Thyroid gland (tissue), 4 donors: ENCODE results near the gene CAMTA1. TPM values are rescaled to one million over a fixed set of nuclear protein-coding genes. Genes with fewer than 3 reads are reported as not detected.
A peak's percentile ranks its signal among the peaks of the same experiment; 100 is the strongest.

Experiments
- DNase-seq, 2 donors: peaks; one replicate each; pipeline ENCODE4 v3.0.0-alpha.2; 2019
- H3K27ac ChIP-seq, 3 donors: fragments of 200-600 bp; sonication (generic); 1 replicate in 2 of 3; 2 replicates in 1 of 3; pipeline ENCODE4 v1.5.1; 2016 to 2019; ENCODE audit warnings: mild to moderate bottlenecking in 1 of 3, moderate library complexity in 1 of 3
- H3K27me3 ChIP-seq: fragments of 200-600 bp; sonication (generic); one replicate; pipeline ENCODE4 v1.5.1; 2019
- H3K36me3 ChIP-seq, 2 donors: fragments of 200-600 bp; sonication (generic); one replicate each; pipeline ENCODE4 v1.5.1; 2016 to 2019
- H3K4me1 ChIP-seq, 2 donors: fragments of 200-600 bp; sonication (generic); one replicate each; pipeline ENCODE4 v1.5.1; 2017 to 2019
- H3K4me3 ChIP-seq, 3 donors: fragments of 200-600 bp; sonication (generic); replicated peaks in 1 of 3; 1 replicate in 2 of 3; 2 replicates in 1 of 3; pipeline ENCODE4 v1.5.1; 2016; ENCODE audit warnings: mild to moderate bottlenecking in 1 of 3
- H3K9me3 ChIP-seq: fragments of 200-600 bp; sonication (generic); one replicate; pipeline ENCODE4 v1.5.1; 2017
- POLR2A ChIP-seq, 2 donors: fragments of 450-650 bp; IDR thresholded peaks; one replicate each; pipeline ENCODE4 v1.6.1; 2017; ENCODE audit warnings: antibody characterized with exemption in 2 of 2, mild to moderate bottlenecking in 2 of 2, moderate library complexity in 1 of 2
- WGBS, 2 donors: methylation state at CpG; one replicate each; pipeline ENCODE4 v1.1.5; 2017; 5-methylcytosine and 5-hydroxymethylcytosine counted together
- intact Hi-C: fragments of 100-400 bp; cut with DNase I; formaldehyde crosslinking; loops from one replicate; pipeline ENCODE4 v1.15.1; 2023
- total RNA-seq, 4 donors: library from RNA; depleted of rRNA; stranded (reverse); fragments of >200 nt; gene quantifications; one replicate each; pipeline ENCODE4 v1.2.3, GENCODE V29; 2016
- TF ChIP-seq, protein P1 (sequence below), 6 experiments: fragments of 200-600 bp in 3 of 6; fragments of 450-650 bp in 3 of 6; sonication (generic) in 3 of 6; IDR thresholded peaks; one replicate each; pipeline ENCODE4 v1.5.1; 2016 to 2019; ENCODE audit warnings: antibody characterized with exemption in 6 of 6, mild to moderate bottlenecking in 2 of 6, inconsistent platforms in 1 of 6, moderate library complexity in 1 of 6

The CAMTA1 gene
- total RNA-seq, 4 donors from 2014 or later: 63.9 to 124 (median 101) TPM

DNA sequence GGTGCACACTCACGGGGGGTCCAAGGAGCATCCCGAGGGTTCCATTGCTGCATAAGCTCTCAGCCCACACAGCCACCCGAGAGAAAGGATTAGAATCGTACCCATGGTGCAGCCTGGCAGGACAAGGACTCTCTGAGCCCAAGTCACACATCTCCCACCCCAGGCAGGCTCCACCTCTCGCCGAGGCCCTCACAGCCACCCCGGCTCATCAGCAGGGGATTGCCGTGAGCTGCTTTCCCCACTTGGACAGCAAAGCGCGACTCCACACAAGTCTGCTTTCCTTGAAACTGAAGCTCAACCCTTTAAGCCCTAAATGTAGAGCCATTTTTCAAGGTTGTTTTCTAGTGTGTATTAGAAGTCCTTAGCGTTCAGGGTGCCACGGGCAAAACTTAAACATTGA, 679.5 kb downstream of the CAMTA1 start:
- intact Hi-C loops: no loop called here
- Histone ChIP-seq H3K27me3 (no peaks in the 10 kb centered on the region), H3K27ac (no peak overlapping the region), H3K4me1 (peaks cover 5 to 8% of the 10 kb centered on the region in 2 donors), H3K4me3 (no peak overlapping the region), H3K36me3 (no peaks in the 10 kb centered on the region), H3K9me3 (no peaks in the 10 kb centered on the region)
- DNase-seq: no peak
- WGBS, 2 donors: 85 to 91% methylated on average over 7 to 12 of the region's 12 CpGs
- TF ChIP-seq POLR2A (IDR thresholded peaks at IDR 0.05): no peak
- TF ChIP-seq, protein P1, sequence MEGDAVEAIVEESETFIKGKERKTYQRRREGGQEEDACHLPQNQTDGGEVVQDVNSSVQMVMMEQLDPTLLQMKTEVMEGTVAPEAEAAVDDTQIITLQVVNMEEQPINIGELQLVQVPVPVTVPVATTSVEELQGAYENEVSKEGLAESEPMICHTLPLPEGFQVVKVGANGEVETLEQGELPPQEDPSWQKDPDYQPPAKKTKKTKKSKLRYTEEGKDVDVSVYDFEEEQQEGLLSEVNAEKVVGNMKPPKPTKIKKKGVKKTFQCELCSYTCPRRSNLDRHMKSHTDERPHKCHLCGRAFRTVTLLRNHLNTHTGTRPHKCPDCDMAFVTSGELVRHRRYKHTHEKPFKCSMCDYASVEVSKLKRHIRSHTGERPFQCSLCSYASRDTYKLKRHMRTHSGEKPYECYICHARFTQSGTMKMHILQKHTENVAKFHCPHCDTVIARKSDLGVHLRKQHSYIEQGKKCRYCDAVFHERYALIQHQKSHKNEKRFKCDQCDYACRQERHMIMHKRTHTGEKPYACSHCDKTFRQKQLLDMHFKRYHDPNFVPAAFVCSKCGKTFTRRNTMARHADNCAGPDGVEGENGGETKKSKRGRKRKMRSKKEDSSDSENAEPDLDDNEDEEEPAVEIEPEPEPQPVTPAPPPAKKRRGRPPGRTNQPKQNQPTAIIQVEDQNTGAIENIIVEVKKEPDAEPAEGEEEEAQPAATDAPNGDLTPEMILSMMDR (IDR thresholded peaks at IDR 0.05): no peak

DNA sequence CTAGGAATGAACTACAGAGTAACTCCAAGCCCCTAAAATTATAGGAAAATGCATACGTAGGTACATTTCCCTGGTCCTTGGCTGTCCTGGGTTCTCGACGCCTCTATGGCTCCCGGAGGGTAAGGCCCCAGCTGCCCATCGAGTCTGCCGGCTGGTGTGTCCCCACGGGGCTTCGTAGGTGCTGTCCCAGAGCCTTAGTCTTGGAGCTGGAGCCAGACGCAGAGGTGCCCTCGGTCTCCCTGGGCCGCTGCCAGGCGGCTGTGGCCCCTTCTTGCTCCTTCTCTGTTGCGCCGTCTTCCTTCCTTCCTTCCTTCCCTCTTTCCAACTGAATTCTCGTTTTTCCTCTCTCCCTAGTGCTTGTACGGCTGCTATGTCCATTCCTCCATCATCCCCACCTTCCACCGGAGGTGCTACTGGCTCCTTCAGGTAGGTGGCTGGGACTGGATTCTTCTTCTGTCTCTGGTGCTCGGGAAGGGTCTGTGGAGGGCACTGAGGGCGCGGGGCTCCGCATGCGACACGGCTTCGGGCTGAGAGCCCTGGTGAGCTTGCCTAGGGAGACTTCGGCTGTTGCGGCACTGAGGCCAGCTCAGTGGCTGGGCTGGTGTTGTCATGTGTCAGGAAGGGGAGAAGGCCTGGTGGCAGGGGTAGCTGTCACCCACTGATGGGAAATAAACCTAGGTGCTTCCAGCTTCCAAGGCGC, 682.4 kb downstream of the CAMTA1 start:
- intact Hi-C loops: no loop called here
- DNase-seq: no peak
- Histone ChIP-seq H3K27ac (no peak overlapping the region), H3K9me3 (no peaks in the 10 kb centered on the region), H3K36me3 (no peaks in the 10 kb centered on the region), H3K27me3 (no peaks in the 10 kb centered on the region), H3K4me1 (peaks cover 28 to 37% of the 10 kb centered on the region in 2 donors), H3K4me3 (no peak overlapping the region)
- WGBS, 2 donors: 95 to 96% methylated on average over 25 to 27 of the region's 27 CpGs
- TF ChIP-seq POLR2A (IDR thresholded peaks at IDR 0.05): no peak
- TF ChIP-seq, protein P1 (IDR thresholded peaks at IDR 0.05): no peak

GRCh38 chr1:7468248-7468647, 683.0 kb downstream of the CAMTA1 start:
- no peak for TF ChIP-seq POLR2A (IDR thresholded peaks at IDR 0.05)
- TF ChIP-seq, protein P1 (IDR thresholded peaks at IDR 0.05): no peak
- DNase-seq: no peak
- H3K9me3 ChIP-seq: no peaks in the 10 kb centered on the region
- H3K27ac ChIP-seq: no peak overlapping the region
- H3K4me1 ChIP-seq: peaks cover 28 to 43% of the 10 kb centered on the region in 2 donors
- H3K4me3 ChIP-seq: no peak overlapping the region
- 82 to 88% methylated on average over 9 of the region's 9 CpGs for WGBS, 2 donors
- intact Hi-C loops: no loop called here
- no peaks in the 10 kb centered on the region for H3K36me3 ChIP-seq
- H3K27me3 ChIP-seq: no peaks in the 10 kb centered on the region

DNA sequence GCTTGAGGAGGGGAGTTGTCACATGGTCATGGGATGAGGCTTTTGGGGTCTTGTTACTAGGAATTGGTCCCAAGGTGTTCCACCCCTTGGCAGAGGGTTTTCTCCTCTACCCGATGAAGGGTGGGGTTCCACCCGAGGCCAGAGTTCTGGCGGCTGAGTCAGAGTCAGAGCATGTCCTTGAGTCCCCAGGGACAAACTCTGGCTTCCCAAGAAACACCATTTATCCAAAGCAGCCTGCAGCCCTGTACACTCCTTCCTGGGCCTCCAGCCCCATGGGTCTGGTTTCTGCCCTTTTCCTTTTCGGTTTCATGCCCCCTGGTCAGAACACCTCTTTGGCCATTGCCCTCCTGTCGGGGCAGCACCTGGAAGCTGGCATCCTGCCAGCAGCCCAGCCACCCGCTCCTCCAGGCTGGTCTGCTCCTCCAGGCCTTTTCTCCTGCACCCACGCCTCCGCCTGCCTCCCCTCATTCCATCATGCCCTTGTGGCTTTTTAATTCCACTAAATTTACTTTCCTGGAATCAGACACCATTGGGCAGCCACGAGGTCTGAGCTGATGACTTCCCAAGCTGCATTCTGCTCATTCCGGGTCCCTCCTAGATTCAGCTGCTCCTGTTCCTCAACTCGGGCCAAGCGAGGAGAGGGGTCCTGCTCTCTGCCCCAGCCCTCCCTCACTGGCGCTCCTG, 684.1 kb downstream of the CAMTA1 start:
- WGBS, 2 donors: 59 to 64% methylated on average over 11 to 13 of the region's 13 CpGs
- intact Hi-C loops: no loop called here
- Histone ChIP-seq H3K9me3 (no peaks in the 10 kb centered on the region), H3K27me3 (no peaks in the 10 kb centered on the region), H3K4me3 (no peak overlapping the region), H3K36me3 (no peaks in the 10 kb centered on the region), H3K4me1 (peaks cover 28 to 44% of the 10 kb centered on the region in 2 donors), H3K27ac (peak overlapping the region in 1 of 3 donors; percentile 32)
- peak; percentile 56 to 59 for DNase-seq
- no peak for TF ChIP-seq POLR2A (IDR thresholded peaks at IDR 0.05)
- TF ChIP-seq, protein P1 (IDR thresholded peaks at IDR 0.05): no peak
